Adrenal gland (tissue), 12 donors: ENCODE results near the gene AGPAT3. TPM values are rescaled to one million over a fixed set of nuclear protein-coding genes. Genes with fewer than 3 reads are reported as not detected.

ENCODE experiments used
- DNase-seq, 7 donors: peaks; one replicate each; pipeline ENCODE4 v3.0.0-alpha.2; 2019 to 2020
- H3K27ac ChIP-seq, 5 donors: fragments of 200-600 bp; sonication (generic) in 4 of 5; 1 replicate in 3 of 5; 2 replicates in 2 of 5; pipeline versions ENCODE4 v1.5.1 to v1.8.0; 2016 to 2020; ENCODE audit warnings: mild to moderate bottlenecking in 1 of 5
- H3K27me3 ChIP-seq: fragments of 200-600 bp; 2 replicates; pipeline ENCODE4 v1.8.0; 2021
- H3K36me3 ChIP-seq, 2 donors: fragments of 200-600 bp; replicated peaks in 1 of 2; 1 replicate in 1 of 2; 2 replicates in 1 of 2; pipeline versions ENCODE4 v1.5.1 to v1.8.0; 2018 to 2022
- H3K4me1 ChIP-seq, 2 donors: fragments of 200-600 bp; replicated peaks in 1 of 2; 1 replicate in 1 of 2; 2 replicates in 1 of 2; pipeline versions ENCODE4 v1.5.1 to v1.8.0; 2018 to 2021
- H3K4me3 ChIP-seq, 4 donors: fragments of 200-600 bp; sonication (generic) in 3 of 4; one replicate each; pipeline ENCODE4 v1.5.1; 2016 to 2018
- H3K9me3 ChIP-seq, 3 donors: fragments of 200-600 bp; sonication (generic) in 1 of 3; replicated peaks in 1 of 3; 1 replicate in 2 of 3; 2 replicates in 1 of 3; pipeline versions ENCODE4 v1.5.1 to v1.8.0; 2016 to 2021
- POLR2A ChIP-seq, 2 donors: fragments of 450-650 bp; IDR thresholded peaks; one replicate each; pipeline ENCODE4 v1.6.1; 2017; ENCODE audit warnings: antibody characterized with exemption in 2 of 2, mild to moderate bottlenecking in 2 of 2, moderate library complexity in 1 of 2
- WGBS, 4 donors: extraction: QIAGEN DNeasy Blood & Tissue Kit in 2 of 4; methylation state at CpG; one replicate each; pipeline versions ENCODE4 v1.1.5 to v1.1.7; 2013 to 2017; 5-methylcytosine and 5-hydroxymethylcytosine counted together
- intact Hi-C, 2 donors: fragments of 100-400 bp; cut with DNase I; formaldehyde crosslinking; loops; one replicate each; pipeline versions ENCODE4 v1.14.1 to v1.15.0; 2022 to 2023
- polyA plus RNA-seq, 3 donors: library from polyadenylated mRNA; stranded (reverse); fragments of 200-250 nt in 2 of 3; fragments of 350-450 nt in 1 of 3; fragmentation: Illumina TruSeq in 1 of 3; extraction: RNeasy Lipid Tissue Mini Kit (QIAGEN cat#74804) in 1 of 3; gene quantifications; one replicate each; pipeline ENCODE4 v1.2.3, GENCODE V29; 2013 to 2014
- total RNA-seq, 9 donors: library from RNA; depleted of rRNA in 4 of 9; stranded (reverse); fragments of >200 nt in 4 of 9; fragments of 120-200 nt in 1 of 9; fragmentation: NEBNext Ultra II Directional in 1 of 9; extraction: Animal tissue kit (Norgen Biotek cat#: 25700) in 1 of 9; gene quantifications; one replicate each; pipeline versions ENCODE4 v1.1.0 to v1.2.4, GENCODE V29; 2013 to 2023
- TF ChIP-seq, protein P1 (sequence below), 6 experiments: fragments of 450-650 bp in 4 of 6; fragments of 200-600 bp in 2 of 6; sonication (generic) in 1 of 6; IDR thresholded peaks; 1 replicate in 5 of 6; 2 replicates in 1 of 6; pipeline versions ENCODE4 v1.5.1 to v1.8.0; 2016 to 2021; ENCODE audit warnings: antibody characterized with exemption in 6 of 6, mild to moderate bottlenecking in 2 of 6, moderate library complexity in 1 of 6
- donor health status: healthy with polysubstance abuse.
- donor health status: Bipolar disorder and iron deficiency.
- donor health status: DM: yes; HTN: yes; CAD: no.
- donor health status: DM: no; HTN: no; CAD: no.
- donor health status: DM: no; HTN: no; CAD: no.
- donor health status: DM: yes; HTN: yes; CAD: no.

AGPAT3 gene
- total and polyA plus RNA-seq, 12 donors = 25.3 to 88.9 (median 47.8) TPM

DNA sequence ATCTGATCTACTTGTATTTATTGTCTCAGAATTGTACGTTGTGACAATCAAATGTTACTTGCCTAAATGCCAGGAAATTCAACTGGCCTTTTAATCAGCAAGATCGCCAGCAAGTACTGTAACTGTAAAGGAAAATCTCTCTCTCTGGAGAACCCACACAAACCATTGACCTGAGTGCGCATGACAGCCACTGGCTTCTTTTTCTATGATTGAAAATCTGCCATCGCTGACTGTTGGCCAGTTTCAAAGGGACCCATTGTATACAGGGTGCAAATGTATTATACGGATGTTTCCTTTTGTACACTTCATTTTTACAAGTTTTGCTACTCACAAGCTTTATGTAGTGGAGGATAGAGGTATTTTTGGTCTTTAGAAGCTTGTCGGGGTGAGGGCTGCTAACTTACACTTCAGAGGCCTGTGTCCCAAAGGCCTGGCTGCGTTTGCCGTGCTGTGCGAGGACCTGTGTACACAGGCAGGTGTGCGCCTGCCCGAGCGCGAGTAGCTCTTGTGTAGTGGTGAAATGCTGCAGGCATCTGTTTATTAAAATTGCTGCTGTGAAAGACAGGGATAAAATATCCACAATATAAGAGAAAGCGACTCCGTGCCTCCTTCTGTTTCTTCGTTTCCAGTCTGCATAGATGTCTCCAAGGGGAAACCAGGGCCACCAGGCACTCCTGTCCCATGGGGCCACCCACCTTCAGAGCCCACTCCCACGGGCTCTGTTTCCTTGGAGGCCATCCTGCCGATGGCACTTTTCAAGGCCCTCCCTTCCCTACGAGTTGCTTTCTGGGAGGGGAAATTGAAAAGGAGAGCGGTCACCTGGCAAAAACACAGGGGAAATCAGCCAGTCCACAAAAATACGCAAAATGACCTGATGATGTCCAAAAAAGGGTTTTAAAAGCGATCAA lies 121.8 kb downstream of the AGPAT3 start:
- DNase-seq = no peak
- H3K4me3 ChIP-seq = no peak overlapping the region
- peaks cover 0 to 15% of the 10 kb centered on the region in 2 donors for H3K36me3 ChIP-seq
- no peak overlapping the region for H3K27ac ChIP-seq
- TF ChIP-seq, protein P1, sequence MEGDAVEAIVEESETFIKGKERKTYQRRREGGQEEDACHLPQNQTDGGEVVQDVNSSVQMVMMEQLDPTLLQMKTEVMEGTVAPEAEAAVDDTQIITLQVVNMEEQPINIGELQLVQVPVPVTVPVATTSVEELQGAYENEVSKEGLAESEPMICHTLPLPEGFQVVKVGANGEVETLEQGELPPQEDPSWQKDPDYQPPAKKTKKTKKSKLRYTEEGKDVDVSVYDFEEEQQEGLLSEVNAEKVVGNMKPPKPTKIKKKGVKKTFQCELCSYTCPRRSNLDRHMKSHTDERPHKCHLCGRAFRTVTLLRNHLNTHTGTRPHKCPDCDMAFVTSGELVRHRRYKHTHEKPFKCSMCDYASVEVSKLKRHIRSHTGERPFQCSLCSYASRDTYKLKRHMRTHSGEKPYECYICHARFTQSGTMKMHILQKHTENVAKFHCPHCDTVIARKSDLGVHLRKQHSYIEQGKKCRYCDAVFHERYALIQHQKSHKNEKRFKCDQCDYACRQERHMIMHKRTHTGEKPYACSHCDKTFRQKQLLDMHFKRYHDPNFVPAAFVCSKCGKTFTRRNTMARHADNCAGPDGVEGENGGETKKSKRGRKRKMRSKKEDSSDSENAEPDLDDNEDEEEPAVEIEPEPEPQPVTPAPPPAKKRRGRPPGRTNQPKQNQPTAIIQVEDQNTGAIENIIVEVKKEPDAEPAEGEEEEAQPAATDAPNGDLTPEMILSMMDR (IDR thresholded peaks at IDR 0.05) = no peak
- no peak for TF ChIP-seq POLR2A (IDR thresholded peaks at IDR 0.05)
- whole genome bisulfite sequencing, 4 donors = 72 to 77% (median 75%) methylated on average over 22 of the region's 22 CpGs
- no peaks in the 10 kb centered on the region for H3K27me3 ChIP-seq
- H3K9me3 ChIP-seq = no peaks in the 10 kb centered on the region
- no peaks in the 10 kb centered on the region for H3K4me1 ChIP-seq
- intact Hi-C loops = no loop called here

DNA sequence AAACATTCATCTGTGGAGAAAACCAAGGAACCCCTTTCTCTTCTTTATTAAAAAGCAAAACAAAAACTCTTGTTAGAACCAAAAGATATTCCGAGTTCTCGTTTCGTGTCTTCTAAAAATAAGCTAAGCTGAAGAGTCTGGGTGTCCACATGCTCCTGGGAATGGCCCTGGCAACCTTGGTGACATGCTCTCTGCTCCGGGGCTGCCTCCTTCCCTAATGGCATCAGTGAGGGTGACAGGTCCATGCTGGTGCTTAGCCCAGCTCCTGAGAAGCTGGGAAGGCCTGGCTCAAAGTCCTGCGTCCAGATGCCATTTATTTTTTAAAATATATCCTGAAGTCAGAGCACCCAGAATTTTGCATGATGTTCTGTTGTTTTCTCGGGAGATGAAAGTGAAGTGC lies 122.5 kb downstream of the AGPAT3 start:
- no peaks in the 10 kb centered on the region for H3K27me3 ChIP-seq
- no peak for DNase-seq
- WGBS, 4 donors = 31 to 57% (median 49%) methylated on average over 5 to 6 of the region's 6 CpGs
- TF ChIP-seq, protein P1 (IDR thresholded peaks at IDR 0.05) = no peak
- TF ChIP-seq POLR2A (IDR thresholded peaks at IDR 0.05) = no peak
- no peak overlapping the region for H3K27ac ChIP-seq
- peaks cover 0 to 8% of the 10 kb centered on the region in 2 donors for H3K36me3 ChIP-seq
- no peaks in the 10 kb centered on the region for H3K4me1 ChIP-seq
- no peak overlapping the region for H3K4me3 ChIP-seq
- intact Hi-C loops = no loop called here
- no peaks in the 10 kb centered on the region for H3K9me3 ChIP-seq

DNA sequence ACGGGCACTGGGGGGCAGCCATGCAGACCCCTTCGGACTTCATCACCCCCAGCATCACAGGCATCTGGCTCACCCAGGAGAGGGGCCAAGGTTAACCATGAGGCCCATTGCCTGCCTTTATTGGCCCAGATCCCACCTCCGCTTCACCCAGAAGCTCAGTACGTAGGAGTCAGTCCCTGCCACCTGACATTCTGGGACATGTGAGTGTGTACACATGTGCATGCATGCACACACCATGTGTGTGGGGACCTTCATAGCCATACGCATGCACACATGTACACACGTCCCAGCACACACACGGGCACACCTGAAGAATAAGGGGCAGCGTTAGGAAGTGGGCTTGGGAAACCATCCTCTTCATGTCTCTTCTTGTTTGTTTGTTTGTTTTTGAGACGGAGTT lies 123.0 kb downstream of the AGPAT3 start:
- H3K4me3 ChIP-seq = no peak overlapping the region
- no peak for DNase-seq
- H3K36me3 ChIP-seq = peaks cover 0 to 3% of the 10 kb centered on the region in 2 donors
- no peaks in the 10 kb centered on the region for H3K4me1 ChIP-seq
- no peaks in the 10 kb centered on the region for H3K27me3 ChIP-seq
- H3K9me3 ChIP-seq = no peaks in the 10 kb centered on the region
- H3K27ac ChIP-seq = no peak overlapping the region
- TF ChIP-seq, protein P1 (IDR thresholded peaks at IDR 0.05) = no peak
- TF ChIP-seq POLR2A (IDR thresholded peaks at IDR 0.05) = no peak
- 67 to 76% (median 68%) methylated on average over 7 to 9 of the region's 9 CpGs for WGBS, 4 donors
- intact Hi-C loops = no loop called here

DNA sequence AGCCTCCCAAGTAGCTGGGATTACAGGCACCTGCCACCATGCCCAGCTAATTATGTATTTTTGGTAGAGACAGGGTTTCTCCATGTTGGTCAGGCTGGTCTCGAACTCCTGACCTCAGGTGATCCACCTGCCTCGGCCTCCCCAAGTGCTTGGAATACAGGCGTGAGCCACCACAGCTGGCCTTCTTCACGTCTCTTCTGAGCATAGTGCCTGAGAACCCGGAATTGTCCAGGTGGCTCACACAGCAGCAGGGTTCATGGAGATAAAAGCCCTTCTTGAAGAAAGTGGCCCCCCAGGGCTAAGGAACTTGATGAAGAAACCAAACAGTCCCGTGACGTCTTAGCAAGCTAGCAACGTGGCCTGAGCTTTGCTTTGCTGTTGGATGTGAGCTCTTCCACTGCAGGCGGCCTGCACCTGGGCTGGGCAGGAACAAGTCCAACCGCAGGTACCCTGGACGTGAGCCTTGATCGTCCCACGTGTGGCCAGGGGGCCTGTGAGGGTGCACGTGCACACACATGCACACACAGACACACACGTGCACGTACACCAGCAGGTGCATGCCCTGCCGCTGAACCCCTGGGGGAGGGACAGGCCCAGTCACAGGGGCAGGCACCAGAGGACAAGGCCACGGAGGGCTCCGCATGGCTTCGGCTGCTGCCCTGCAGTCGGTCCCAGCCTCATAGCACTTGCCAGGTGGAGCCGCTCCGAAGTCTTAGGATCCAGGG lies 123.6 kb downstream of the AGPAT3 start:
- no peaks in the 10 kb centered on the region for H3K9me3 ChIP-seq
- intact Hi-C loops = no loop called here
- WGBS, 4 donors = 61 to 83% (median 70%) methylated on average over 12 to 23 of the region's 23 CpGs
- H3K27me3 ChIP-seq = no peaks in the 10 kb centered on the region
- DNase-seq = no peak
- no peak overlapping the region for H3K27ac ChIP-seq
- H3K4me3 ChIP-seq = no peak overlapping the region
- no peaks in the 10 kb centered on the region for H3K36me3 ChIP-seq
- no peaks in the 10 kb centered on the region for H3K4me1 ChIP-seq
- no peak for TF ChIP-seq POLR2A (IDR thresholded peaks at IDR 0.05)
- TF ChIP-seq, protein P1 (IDR thresholded peaks at IDR 0.05) = no peak
